Right cardiac atrium (tissue), 5 donors: ENCODE data around the gene WNT9B. TPM values are rescaled to one million over a fixed set of nuclear protein-coding genes. Genes with fewer than 3 reads are reported as not detected.

ENCODE experiments used
- ATAC-seq, 2 donors: fragments of 200-7000 bp; cut with Tn5 transposase; one replicate each; pipeline versions ENCODE4 v1.8.0 to v1.9.1; 2020; ENCODE audit warnings: moderate library complexity in 2 of 2, mild to moderate bottlenecking in 1 of 2
- DNase-seq, 3 donors: peaks; one replicate each; pipeline ENCODE4 v3.0.0-alpha.2; 2020
- H3K27ac ChIP-seq: one replicate; pipeline ENCODE4 v1.5.1; 2013; ENCODE audit warnings: mild to moderate bottlenecking, low read length, control low read depth, moderate library complexity
- H3K27me3 ChIP-seq: one replicate; pipeline ENCODE4 v1.6.1; 2013; ENCODE audit not compliant: control insufficient read depth, insufficient read depth
- H3K4me1 ChIP-seq: one replicate; pipeline ENCODE4 v1.6.1; 2013; ENCODE audit warnings: low read length; ENCODE audit not compliant: control insufficient read depth, insufficient read depth
- H3K4me3 ChIP-seq: one replicate; pipeline ENCODE4 v1.5.1; 2013; ENCODE audit warnings: low read length, control low read depth
- H3K9me3 ChIP-seq: one replicate; pipeline ENCODE4 v1.6.1; 2013; ENCODE audit warnings: low read length; ENCODE audit not compliant: control insufficient read depth
- WGBS: extraction: QIAGEN DNeasy Blood & Tissue Kit; methylation state at CpG from one replicate; pipeline ENCODE4 v1.1.7; 2013; 5-methylcytosine and 5-hydroxymethylcytosine counted together
- intact Hi-C, 4 donors: fragments of 100-400 bp; cut with DNase I; formaldehyde crosslinking; loops; one replicate each; pipeline versions ENCODE4 v1.11.0 to v1.14.0; 2022 to 2023
- polyA plus RNA-seq: library from polyadenylated mRNA; stranded (reverse); fragments of 200-250 nt; gene quantifications from one replicate; pipeline ENCODE4 v1.2.3, GENCODE V29; 2013
- total RNA-seq, 4 donors: library from RNA; stranded (reverse); fragmentation: NEBNext Ultra II Directional; extraction: Animal tissue kit (Norgen Biotek cat#: 25700); gene quantifications; one replicate each; pipeline ENCODE4 v1.2.1, GENCODE V29; 2021
- donor health status: healthy with polysubstance abuse.
- donor health status: DM: no; HTN: yes; CAD: no.
- donor health status: DM: no; HTN: no; CAD: no.
- donor health status: DM: no; HTN: yes; CAD: no; lungs with severe emphysema.
- donor health status: DM: yes; HTN: yes; CAD: no.

Gene WNT9B
- total and polyA plus RNA-seq, 5 donors, result 0.61 to 20.7 (median 3.2) TPM

- Histone ChIP-seq H3K27ac (no peak overlapping the region), H3K4me1 (no peaks in the 10 kb centered on the region), H3K9me3 (no peaks in the 10 kb centered on the region), H3K27me3 (no peaks in the 10 kb centered on the region), H3K4me3 (no peak overlapping the region)
- peak in 1 of 3 donors; percentile 12 for DNase-seq
- intact Hi-C loops, result no loop called here
- WGBS, result 83% methylated on average over 12 of the region's 12 CpGs
- no peak for ATAC-seq
Observed at GRCh38 chr17:46815474-46816353, 35.7 kb upstream of the WNT9B start.

- DNase-seq (peak in 1 of 3 donors; percentile 28), ATAC-seq (no peak)
- no peaks in the 10 kb centered on the region for H3K27me3 ChIP-seq
- no peaks in the 10 kb centered on the region for H3K4me1 ChIP-seq
- H3K27ac ChIP-seq, result no peak overlapping the region
- H3K4me3 ChIP-seq, result no peak overlapping the region
- H3K9me3 ChIP-seq, result no peaks in the 10 kb centered on the region
- intact Hi-C loops, result no loop called here
- WGBS, result 13% methylated on average over 22 of the region's 22 CpGs
Observed at GRCh38 chr17:46817151-46817900, 34.1 kb upstream of the WNT9B start.

GRCh38 chr17:46817901-46818209 is 33.5 kb upstream of the WNT9B start:
- WGBS, result 12% methylated on average over 5 of the region's 5 CpGs
- no peaks in the 10 kb centered on the region for H3K27me3 ChIP-seq
- H3K9me3 ChIP-seq, result no peaks in the 10 kb centered on the region
- ATAC-seq (no peak), DNase-seq (no peak)
- H3K27ac ChIP-seq, result no peak overlapping the region
- H3K4me1 ChIP-seq, result no peaks in the 10 kb centered on the region
- intact Hi-C loops, result no loop called here
- H3K4me3 ChIP-seq, result no peak overlapping the region

GRCh38 chr17:46818316-46818928 is 33.0 kb upstream of the WNT9B start, which contains the start of gene WNT3:
Gene WNT3, minus strand, starts transcription at chr17:46818692. Its CDS starts 95 bp downstream, at chr17:46818597.
- WGBS, result 2% methylated on average over 47 of the region's 47 CpGs
- DNase-seq (peak in 2 of 3 donors; percentile 58 to 60), ATAC-seq (peak in 1 of 2 donors; percentile 8)
- Histone ChIP-seq H3K27ac (no peak within 1 kb of the TSS), H3K4me1 (no peaks in the 10 kb centered on the region), H3K27me3 (no peaks in the 10 kb centered on the region), H3K4me3 (peak within 1 kb of the TSS; percentile 49), H3K9me3 (no peaks in the 10 kb centered on the region)
- intact Hi-C loops, result no loop called here

- Histone ChIP-seq H3K9me3 (no peaks in the 10 kb centered on the region), H3K4me1 (no peaks in the 10 kb centered on the region), H3K27ac (no peak overlapping the region), H3K27me3 (no peaks in the 10 kb centered on the region), H3K4me3 (peak overlapping the region; percentile 49)
- ATAC-seq (peak in 1 of 2 donors; percentile 13), DNase-seq (peak in 2 of 3 donors; percentile 48 to 58)
- 3% methylated on average over 72 of the region's 72 CpGs for WGBS
- intact Hi-C loops, result no loop called here
Observed at GRCh38 chr17:46818929-46819859, 32.2 kb upstream of the WNT9B start.

- intact Hi-C loops, result no loop called here
- no peaks in the 10 kb centered on the region for H3K9me3 ChIP-seq
- no peak overlapping the region for H3K4me3 ChIP-seq
- no peak overlapping the region for H3K27ac ChIP-seq
- DNase-seq (peak in 1 of 3 donors; percentile 44), ATAC-seq (peak in 1 of 2 donors; percentile 5)
- H3K27me3 ChIP-seq, result no peaks in the 10 kb centered on the region
- no peaks in the 10 kb centered on the region for H3K4me1 ChIP-seq
- 15% methylated on average over 24 of the region's 24 CpGs for WGBS
Observed at GRCh38 chr17:46819906-46820351, 31.5 kb upstream of the WNT9B start.

GRCh38 chr17:46820592-46821450 is 30.6 kb upstream of the WNT9B start:
- Histone ChIP-seq H3K27me3 (no peaks in the 10 kb centered on the region), H3K4me1 (no peaks in the 10 kb centered on the region), H3K4me3 (no peak overlapping the region), H3K27ac (no peak overlapping the region), H3K9me3 (no peaks in the 10 kb centered on the region)
- intact Hi-C loops, result no loop called here
- 36% methylated on average over 13 of the region's 13 CpGs for WGBS
- ATAC-seq, result no peak
- no peak for DNase-seq

- no peak for DNase-seq
- intact Hi-C loops, result no loop called here
- Histone ChIP-seq H3K9me3 (no peaks in the 10 kb centered on the region), H3K4me1 (no peaks in the 10 kb centered on the region), H3K27ac (no peak overlapping the region), H3K27me3 (no peaks in the 10 kb centered on the region), H3K4me3 (no peak overlapping the region)
- WGBS, result 13% methylated on average over 31 of the region's 31 CpGs
- ATAC-seq, result no peak
Observed at GRCh38 chr17:46821482-46822387, 29.6 kb upstream of the WNT9B start.

GRCh38 chr17:46822388-46822921 is 28.9 kb upstream of the WNT9B start:
- Histone ChIP-seq H3K9me3 (no peaks in the 10 kb centered on the region), H3K4me3 (no peak overlapping the region), H3K27ac (no peak overlapping the region), H3K27me3 (no peaks in the 10 kb centered on the region), H3K4me1 (no peaks in the 10 kb centered on the region)
- ATAC-seq (no peak), DNase-seq (no peak)
- intact Hi-C loops, result no loop called here
- 21% methylated on average over 35 of the region's 35 CpGs for WGBS
